LNCAP (cell line): ENCODE data around the gene EXOC5.
A peak's percentile ranks its signal among the peaks of the same experiment; 100 is the strongest.

Source experiments
- CTCF ChIP-seq: fragments of 450-650 bp; IDR thresholded peaks from 2 replicates; pipeline ENCODE4 v1.5.1; 2017; ENCODE audit warnings: mild to moderate bottlenecking

EXOC5 gene

GRCh38 chr14:57202672-57203071 lies 66.0 kb downstream of the EXOC5 start:
- peak; percentile 35; the same call in 1 of the 2 replicates for TF ChIP-seq CTCF

GRCh38 chr14:57199921-57200320 lies 68.8 kb downstream of the EXOC5 start:
- TF ChIP-seq CTCF = no peak

- peak; percentile 62 for TF ChIP-seq CTCF
These were observed 79.6 kb downstream of the EXOC5 start for GRCh38 chr14:57189070-57189469.

GRCh38 chr14:57182760-57183503 lies 85.8 kb downstream of the EXOC5 start:
- peak; percentile 84 for TF ChIP-seq CTCF

GRCh38 chr14:57179273-57179672 lies 89.4 kb downstream of the EXOC5 start:
- TF ChIP-seq CTCF = no peak

GRCh38 chr14:57174466-57174865 lies 94.2 kb downstream of the EXOC5 start:
- TF ChIP-seq CTCF = no peak

- TF ChIP-seq CTCF = no peak
These were observed 96.8 kb downstream of the EXOC5 start for GRCh38 chr14:57171903-57172302.

- TF ChIP-seq CTCF = no peak
These were observed 97.3 kb downstream of the EXOC5 start for GRCh38 chr14:57171363-57171762.
